GM19452 (cell line): ENCODE measurements around the gene C1QTNF8.

Experiments used
- ATAC-seq: cut with Tn5 transposase; IDR thresholded peaks from one replicate; pipeline ENCODE4 v1.9.1; 2021; ENCODE audit not compliant: unreplicated experiment

The C1QTNF8 gene

DNA sequence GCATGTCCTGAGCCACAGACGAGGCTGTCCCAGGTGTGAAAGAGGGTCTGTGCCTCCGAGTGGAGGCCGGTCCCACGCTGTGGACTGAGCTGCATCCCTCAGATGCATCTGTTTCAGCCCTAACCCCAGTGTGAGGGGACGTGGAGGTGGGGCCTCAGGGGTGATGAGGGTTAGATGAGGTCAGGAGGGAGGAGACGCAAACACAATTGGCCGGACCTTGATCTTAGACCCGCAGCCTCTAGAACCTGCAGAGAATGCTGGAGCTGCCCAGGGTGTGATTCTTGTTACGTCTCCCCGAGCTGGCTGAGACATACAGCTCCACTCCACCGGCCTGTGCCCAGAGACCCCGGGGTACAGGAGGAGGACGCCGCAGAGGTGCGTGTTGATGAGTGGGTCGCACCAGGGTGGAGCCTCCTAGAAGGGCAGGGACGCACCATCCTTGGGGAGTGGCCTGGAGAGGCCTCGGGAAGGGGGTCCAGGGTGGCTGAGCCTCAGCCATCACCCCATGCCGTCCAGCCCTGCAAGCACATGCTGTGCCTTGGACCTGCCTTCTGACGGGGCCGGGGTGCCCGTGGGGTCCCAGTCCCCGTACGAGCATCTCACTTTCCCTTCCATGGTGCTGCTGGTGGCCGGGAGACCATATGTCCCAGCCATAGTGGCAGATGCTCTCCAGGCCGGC lies 16.6 kb upstream of the C1QTNF8 start:
- no peak for ATAC-seq

DNA sequence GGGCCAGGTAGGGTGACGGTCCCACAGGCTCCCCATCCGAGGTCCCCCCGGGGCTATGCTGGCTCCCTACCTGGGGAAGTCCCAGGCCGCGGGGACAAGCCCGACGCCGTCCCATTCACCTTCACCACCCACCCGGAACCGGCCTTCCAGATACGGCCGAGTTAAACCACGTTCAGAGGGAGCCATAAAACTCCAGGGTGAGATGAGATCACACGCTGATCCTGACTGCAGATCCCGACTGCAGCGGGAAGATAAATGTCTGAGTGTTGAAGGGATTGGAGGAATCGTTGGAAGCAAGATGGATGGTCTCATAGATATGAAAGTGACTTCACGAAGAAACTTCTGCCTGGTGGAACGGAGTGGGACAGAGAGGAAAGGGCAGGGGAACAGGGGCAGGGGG lies 13.6 kb upstream of the C1QTNF8 start:
- ATAC-seq, result no peak

DNA sequence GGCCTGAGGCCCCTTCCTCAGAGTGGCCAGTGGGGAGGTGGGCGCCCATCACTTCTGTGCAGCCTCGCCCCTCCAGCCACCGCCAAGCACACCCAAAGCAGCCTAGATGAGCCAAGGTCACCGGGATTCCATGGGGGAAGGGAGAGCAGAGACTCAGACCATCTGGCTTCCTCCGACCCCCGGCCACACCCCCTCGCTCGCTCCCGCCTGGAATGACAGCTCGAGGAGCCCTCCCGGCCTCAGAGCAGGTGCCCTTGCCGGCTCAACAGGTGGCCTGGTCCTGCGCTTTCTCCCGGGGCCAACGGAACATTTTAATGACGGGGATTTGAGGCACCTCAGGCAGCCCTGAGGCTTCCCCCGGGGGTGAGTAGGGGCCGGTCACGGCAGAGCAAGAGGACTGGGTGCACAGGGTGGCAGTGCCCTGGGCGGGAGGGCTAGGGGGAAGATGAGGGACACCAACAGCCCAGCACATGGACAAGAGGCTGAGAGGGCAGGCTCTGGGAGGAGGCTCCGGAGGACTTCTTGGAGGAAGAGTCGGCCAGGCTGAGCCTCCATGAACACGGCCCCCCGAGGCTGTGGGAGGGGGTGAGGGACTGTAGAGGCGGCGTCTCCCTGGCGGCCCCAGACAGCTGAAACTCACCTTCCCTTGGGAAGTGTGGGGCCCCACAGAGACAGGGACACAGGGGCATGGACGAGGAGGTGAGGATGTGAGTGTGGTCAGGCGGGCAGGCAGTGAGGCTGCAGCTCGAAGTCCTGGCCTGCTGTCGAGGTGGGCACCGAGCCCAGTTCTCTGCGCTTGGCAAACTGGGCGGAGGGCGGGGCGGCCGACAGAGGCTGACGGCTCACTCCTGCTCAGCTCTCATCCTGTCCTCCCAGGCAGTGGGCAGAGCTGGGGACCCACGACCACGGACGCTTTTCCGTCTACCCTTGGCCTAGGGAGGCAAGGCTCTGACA lies 12.5 kb upstream of the C1QTNF8 start:
- no peak for ATAC-seq

DNA sequence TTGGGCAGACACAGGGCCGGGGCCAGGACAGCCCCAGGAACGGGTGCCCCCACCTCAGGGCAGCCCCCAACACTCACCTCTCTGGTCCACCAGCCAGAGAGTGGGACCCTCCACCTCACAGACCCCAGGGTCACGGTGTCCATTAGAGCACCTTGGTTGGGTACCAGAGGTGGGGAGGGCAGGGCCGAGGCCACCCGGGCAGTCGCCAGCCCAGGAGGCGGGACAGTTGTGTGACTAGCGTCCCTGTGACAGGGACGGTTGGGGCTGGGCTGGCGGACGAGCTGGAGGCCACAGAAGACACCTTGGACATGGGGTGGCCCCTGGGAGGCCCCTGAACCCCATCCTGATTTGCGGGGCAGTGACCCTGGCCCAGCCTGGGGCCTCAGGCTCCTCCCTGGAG lies 11.7 kb upstream of the C1QTNF8 start:
- no peak for ATAC-seq

DNA sequence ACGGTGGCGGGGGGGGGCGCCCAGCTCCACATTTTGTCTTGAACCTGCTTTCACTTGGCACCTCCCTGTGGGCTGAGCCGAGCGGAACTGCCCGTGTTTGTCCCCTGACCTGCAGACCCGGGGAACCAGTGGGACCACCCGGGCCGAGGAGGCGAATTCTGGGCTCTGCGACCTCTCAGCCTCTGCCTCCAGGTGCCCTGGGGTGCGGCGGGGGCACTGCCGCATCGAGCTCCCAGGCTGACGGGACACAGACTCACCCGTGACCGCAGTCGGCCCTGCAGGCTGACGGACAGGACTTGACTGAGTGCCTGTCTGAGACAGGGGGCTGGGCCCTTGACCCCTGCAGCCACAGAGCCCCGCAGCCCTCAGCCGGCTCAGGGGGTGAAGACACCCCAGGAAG lies 11.1 kb upstream of the C1QTNF8 start:
- no peak for ATAC-seq

DNA sequence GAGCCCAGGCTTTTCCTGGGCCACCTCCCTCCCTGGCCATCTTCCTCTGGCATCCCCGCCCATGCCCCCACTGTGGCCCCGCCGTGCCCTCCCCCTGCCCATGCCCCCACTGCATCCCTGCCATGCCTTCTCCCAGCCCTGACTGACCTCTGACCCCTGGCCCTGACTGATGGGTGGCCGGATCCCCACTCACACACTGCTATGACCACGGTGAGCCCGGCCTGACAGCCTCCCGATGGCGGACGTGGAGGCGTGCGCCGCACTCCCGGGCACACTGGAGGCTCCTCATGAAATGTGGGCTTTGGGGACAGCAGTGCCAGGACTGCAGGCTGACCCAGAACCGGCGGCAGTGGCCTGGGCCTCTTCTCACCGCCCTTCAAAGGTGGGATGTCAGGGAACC lies 10.6 kb upstream of the C1QTNF8 start:
- ATAC-seq, result no peak

DNA sequence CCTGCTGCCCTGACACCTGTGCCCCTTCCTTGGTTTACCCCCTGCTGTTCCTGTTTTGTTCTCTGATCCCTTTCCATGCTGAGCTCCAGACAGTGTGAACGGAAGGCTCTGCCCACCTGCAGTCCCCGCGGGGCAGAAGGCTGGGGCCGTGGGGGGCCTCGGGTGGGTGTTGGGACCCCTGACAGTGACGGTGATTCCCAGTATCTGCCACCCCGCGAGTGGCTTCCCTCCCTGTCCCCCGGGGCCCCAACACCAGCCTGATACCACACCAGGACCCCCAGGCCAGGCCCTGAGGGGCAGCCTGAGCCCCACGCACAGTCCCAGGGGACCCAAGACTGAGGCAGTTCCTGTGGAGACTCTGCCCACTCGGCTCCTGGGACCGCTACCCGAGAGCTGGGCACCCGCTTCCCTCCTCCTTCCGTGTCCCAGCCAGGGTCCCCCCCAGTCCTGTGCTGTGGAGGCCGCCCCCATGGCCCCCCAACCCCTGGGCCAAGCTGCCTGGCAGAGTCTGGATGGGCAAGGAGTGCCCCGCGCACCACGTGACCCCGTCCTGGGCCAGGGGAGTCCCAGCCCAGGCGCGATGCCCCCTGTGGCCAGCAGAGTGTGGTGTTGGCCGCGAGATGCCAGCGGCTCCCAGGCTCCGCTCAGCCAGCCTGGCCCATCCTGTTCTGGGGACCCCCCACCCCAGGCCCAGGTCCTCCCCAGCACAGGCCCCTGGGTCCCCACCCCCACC lies 10.0 kb upstream of the C1QTNF8 start:
- no peak for ATAC-seq

DNA sequence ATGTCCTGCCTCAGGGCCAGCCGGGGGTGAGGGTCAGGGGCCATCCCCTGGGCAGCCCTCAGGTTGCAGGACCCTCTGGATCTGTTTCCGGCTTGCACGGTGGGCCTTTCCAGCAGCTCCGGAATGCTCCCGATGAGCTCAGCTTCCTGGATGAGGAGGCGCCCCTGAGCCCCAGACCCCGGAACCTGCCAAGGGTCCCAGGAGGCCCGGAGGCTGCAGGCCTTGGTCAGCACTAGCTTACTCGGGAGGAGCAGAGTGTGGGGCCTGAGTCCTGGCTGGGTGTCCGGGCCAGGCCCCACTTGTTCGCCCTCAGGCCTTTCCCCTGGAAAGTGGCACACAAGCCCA lies 7.6 kb upstream of the C1QTNF8 start:
- no peak for ATAC-seq

DNA sequence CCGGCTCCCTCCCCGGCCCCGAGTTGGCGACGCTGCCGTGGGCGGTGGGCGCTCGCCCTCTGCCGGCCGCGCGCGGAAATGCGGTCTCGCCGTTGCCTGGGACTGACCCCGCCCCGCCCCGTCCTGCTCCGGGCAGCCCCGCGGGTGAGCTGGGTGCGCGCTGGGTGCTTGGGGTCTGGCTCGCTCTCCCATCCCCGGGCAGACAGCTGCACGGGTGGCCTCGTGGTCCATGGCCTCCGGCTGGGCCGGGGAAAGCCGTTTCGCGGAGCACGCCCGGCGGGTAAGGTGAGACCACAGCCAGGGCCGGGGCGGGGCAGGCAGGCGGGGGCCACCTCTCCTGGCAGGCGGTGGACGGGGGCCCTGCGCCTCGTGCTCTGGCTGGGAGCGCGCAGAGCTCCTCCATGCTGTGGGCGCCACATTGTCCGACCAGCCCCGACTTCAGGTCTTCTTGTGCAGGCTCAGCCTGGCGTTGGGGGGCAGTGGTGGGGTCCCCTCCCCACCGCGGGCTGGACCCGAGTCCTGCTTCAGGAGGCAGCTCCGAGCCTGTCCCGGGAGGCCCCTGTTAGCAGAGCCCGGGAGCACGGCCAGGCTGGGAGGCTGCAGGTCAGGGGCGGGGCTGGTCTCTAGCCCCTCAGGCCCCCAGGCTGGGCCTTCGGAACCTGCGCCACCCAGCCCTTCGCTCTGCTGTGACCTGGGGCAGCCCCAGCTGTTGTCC lies 7.0 kb upstream of the C1QTNF8 start:
- no peak for ATAC-seq

DNA sequence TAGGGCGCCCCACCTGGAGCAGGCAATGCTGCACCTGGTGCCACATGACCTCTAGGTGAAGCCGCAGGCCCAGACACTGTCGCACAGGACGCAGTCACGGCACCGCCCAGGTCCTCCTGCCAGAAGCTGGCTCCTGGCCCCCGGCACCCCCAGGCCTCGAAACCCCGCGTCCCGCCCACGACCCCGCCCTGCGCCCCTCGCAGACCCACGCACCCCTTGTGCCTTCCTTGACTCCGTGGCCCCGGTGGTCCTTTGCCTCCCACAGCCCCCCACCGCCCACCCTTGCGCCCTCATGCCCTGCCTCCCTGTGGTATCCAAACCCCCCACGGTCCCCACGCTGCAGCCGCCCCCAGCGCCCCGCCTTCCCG lies 6.3 kb upstream of the C1QTNF8 start:
- no peak for ATAC-seq

DNA sequence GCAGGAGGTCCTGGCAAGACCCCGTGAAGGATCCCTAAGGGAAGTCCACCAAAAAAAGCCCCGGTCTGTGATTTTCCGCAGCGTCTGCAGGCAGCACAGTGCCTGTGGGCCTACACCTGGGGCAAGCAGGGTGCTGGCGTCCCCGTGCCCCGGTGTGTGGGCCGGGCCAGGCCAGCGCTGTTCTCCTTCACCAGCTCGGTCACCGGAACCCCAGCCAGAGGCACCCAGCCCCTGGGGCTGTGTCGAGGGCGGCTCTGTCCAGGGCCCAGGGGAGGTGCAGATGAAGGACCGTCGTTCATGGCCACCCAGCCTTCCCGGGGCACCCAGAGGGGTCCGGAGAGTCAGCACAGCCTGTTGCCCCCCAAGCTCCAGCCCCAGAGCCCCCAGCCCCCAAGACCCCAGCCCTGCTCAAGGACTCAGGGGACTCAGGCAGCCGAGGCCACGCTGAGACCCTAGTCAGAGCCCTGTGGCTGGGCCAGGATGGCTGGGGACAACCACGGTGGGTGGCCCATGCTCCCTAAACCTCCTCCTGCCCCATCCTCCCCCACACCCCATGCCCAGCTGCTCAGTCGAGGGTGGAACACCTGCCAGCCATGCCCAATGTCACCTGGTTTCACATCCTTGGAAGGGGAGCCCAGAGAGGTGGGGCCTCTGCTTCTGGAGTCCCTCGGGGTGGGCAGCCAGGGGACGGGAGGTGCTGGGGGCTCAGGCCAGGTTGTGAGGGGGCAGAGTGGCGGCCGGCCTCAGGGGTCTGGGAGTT lies 5.7 kb upstream of the C1QTNF8 start:
- no peak for ATAC-seq

DNA sequence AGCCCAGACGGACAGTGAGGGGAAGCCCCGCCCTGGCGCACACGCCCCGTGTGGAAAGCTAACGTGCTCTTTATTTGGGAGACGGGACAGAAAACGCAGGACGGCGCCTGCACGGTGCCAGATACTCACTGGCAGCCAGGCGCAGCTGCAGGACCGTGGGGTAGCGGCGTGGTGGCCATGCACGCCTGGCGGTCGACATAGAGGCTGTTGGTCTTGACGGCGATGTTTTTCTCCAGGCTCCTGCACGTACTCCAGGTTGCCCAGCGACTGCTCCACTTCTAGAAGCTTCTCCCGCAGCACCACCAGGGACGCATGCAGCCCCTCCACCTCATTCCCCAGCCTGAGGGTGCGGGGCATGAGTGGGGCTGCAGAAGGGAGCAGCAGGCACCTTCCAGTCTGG lies 5.1 kb upstream of the C1QTNF8 start:
- ATAC-seq, result no peak

DNA sequence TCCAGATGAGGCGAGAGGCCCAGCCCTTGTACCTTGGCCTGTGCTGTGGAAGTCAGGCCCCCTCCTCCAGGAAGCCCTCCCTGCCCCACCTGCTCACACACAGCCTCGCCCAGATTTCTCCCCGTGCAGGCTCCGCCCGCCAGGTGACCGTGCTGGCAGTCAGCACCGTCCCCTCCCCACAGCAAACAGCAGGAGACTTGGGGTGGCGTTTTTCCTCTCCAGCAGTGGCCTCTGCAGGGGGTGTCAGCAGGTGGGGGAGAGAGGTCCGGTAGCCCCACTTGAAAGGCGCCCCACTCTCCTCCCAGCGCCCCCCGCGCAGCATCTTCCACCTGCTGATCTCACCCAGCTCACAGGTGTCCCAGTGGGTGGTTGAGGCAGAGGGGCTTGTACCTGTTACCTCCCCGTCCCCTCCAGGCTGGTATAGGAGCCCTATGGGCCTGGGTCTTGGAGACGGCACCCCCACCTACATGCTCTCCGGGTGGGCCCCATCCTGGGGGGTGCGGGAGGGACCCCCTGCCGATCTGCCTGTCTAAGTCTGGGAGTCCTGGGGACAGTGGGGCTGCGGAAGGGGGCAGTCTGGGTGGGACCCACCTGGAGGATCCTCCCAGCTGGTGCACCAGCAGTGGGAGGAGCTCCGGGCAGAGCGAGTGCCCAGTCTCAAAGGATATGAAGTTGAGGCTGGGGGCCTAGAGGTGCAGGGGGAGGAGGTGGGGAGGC lies 4.2 kb upstream of the C1QTNF8 start:
- no peak for ATAC-seq

DNA sequence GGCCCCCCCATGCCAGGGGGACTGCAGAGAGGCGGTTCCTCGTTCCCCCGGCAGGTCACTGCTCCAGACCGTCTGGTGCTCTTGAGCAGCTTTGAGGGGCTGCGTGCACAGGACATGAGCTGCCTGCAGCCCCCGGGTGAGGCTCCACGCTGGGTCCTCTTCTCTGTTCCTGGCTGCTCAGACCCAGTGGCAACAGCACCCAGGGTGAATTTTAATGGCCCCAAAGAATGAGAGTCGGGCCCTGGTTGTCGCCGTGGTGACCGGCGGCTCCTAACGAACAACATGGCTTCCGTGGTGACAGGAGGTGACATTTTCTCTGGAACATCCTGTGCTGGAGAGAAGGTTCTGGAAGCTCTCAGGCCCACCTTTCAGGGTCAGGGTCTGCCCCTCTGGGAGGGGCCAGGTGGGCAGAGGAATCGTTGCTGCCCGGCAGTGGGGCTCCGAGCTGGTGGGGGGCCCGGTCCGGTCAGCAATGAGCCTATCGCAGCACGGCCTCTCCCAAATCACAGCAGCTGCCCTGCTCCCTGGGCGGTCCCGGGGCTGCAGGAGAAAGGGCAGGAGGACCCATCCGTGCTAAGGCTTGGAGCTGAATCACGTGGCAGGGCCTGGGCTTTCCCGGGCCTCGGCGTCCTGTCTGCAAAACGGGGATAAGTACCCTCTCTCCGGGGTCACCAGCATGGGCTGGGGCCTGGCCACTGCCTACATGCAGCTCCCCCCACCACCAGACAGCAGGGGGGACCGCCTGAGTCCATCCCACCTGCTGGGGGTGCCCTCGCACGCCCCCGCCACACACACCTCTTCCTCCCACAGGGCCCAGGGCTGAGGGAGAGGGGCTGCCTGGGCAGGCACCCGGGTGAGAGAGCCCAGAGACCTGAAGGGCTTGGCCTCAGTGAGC lies 3.4 kb upstream of the C1QTNF8 start:
- no peak for ATAC-seq

DNA sequence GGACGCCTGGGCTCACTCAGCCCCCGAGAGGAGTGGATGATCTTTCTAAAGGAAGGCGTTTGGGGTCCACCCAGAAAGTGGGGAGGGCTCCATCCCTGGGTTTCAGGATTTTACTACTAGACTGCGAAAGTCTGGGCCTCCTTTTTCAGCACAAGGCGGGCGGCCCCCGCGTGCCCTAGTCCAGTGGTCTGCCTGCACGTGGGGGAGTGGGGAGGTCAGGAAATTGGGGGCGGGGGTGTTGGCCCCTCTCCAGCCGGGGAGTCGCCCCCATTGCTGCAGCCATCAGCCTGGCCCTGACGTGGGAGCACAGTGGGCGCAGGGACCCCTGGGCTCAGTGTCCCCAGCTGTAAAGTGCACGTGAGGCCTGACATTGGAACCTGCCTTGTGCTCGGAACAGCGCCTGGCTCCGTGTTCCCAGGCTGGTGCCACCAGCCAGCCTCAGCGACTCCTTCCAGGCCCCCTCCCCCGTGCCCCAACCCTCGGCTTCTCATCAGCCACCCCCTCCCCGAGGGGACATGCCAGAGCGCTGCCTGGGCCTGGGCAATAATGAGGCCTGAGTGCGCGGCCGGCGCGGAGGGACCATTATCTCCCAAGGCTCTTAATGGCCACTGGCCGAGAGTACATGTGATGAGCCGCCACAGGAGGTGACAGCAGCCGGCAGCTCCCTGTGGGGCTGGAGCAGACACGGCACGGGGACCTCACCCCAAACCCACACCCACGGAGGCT lies 2.4 kb upstream of the C1QTNF8 start:
- no peak for ATAC-seq

DNA sequence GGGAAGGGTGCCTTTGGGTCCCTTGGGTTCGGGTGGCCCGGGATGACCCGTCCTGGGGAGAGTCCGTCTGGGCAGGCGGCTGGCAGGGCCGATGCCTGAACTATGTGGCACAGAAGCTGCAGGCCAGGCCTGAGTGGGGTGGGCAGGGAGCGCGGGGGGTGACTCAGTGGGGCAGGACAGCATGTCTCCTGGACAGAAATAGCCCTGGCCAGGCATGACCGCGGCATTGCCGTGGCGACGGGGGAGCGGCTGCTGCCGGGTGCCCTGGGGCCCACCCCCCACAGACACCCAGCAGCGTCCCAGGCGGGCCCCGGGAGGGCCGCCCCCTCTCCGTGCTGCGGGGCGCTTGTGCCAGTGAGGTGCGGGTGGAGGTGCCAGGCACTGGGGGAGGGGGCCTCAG lies 1.8 kb upstream of the C1QTNF8 start:
- ATAC-seq, result no peak

DNA sequence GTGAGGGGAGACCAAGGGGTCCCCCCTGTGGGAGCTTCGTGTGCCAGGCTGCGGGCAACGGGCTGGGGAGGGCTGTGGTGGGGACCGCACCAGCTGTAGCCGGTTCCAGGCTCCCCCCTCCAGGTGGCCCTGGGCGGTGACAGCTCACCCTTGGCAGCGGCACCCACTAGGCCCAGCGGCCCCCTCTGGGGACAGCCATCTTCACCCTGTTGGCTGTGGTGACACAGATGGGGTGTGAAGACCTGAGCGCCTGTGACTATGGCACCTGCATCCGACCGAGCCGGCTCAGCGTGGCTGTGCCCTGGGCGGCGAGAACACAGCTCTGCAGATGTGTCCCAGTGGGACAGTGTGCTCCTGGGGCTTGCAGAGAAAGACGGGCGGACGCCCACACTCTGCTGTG lies 1.1 kb upstream of the C1QTNF8 start:
- ATAC-seq, result no peak

DNA sequence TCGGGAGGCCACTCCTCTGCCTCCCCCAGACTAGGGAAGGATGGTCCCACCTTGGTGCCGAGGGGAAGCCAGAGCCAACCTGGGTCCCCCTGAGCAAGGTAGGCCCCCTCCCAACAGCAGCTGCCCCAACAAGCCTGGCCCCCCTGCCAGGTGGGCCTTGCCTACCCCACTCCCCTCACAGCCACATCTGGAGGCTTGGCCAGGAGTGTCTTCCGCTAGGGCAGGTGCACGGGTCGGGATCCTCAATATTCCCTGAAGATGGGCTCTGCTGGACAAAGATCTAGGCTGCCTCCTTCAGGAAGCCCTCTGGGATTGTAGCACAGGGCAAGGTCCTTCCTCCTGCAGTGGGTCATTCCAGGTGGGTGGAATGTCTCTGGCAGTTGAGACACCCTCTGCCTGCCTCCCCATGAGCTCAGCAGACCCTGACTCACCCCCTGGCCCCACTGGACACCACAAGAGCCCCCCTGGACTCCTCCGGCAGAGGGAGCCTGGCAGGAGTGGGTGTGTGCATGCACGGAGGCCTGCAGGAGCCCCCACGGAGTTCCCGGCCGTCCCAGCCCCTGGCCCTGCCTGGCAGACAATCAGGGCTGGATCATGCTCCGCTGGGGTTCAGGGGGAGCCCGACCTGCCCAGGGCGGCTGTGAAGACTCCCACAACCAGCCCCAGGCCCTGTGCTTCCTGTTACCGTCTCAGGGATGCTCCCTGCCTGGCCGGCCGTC lies 435 bp downstream of the C1QTNF8 start:
- ATAC-seq, result no peak
